ENCODE measurements around the gene C1QL1.

Gene C1QL1

GRCh38 chr17:44970136-44970741 is 2.1 kb upstream of the C1QL1 start:
- DNase-seq (ENCODE audit: low read depth): no peak
- peak overlapping the region; percentile 37 for H3K4me3 ChIP-seq (ENCODE audit: low read depth, low read length)
- no peak for TF ChIP-seq CTCF (IDR thresholded peaks at IDR 0.05; ENCODE audit: low read depth, low read length, missing control alignments)

DNA sequence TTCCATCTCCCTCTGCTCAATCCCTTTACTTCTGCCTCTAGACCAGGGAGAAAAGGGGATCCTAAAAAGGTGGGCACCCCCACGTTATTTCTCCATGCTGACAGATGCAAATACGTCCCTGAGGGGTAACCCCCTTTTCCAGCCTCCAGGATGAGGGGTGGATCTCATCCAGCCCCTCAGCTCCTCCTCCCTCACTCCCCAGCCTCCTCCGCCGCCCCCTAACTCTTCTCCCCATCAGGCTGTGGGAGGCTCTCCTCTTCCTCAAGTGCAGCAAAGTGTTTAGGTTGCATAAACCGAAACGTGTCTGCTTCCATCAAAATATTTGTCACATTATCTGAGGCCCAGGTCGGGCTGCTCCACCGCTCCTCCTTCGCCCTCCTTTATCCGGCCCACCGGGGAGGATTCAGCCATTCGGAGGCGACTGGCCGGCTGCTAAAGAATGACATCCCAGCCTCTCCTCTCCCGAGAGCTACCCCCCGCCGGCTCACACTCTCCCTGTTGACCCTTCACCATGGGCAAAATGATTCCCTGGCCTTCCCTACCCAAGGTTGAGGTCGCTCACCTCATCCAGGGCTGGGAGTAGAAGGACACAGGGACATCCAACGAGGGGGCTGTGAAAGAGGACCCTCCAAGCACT is 1.2 kb upstream of the C1QL1 start:
- no peak for TF ChIP-seq CTCF (IDR thresholded peaks at IDR 0.05; ENCODE audit: low read depth, low read length, missing control alignments)
- no peak overlapping the region for H3K4me3 ChIP-seq (ENCODE audit: low read depth, low read length)
- DNase-seq (ENCODE audit: low read depth): no peak

DNA sequence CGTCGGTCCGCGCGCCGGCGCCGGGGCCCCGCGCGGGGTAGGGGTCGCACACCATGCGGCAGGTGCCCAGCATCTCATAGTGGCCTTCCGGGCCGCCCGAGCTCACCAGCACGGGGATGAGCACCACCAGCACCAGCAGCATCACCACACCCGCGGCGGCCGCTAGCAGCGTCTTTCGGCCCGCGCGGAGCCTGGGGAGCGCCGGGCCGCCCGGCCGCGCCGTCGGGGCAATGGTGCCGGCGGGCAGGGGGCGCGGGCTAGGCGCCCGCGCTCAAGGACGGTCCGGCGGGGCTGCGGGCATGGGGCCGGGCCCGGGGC is 237 bp downstream of the C1QL1 start:
- DNase-seq (ENCODE audit: low read depth): no peak
- no peak for TF ChIP-seq CTCF (IDR thresholded peaks at IDR 0.05; ENCODE audit: low read depth, low read length, missing control alignments)
- no peak overlapping the region for H3K4me3 ChIP-seq (ENCODE audit: low read depth, low read length)

- no peak for TF ChIP-seq CTCF (IDR thresholded peaks at IDR 0.05; ENCODE audit: low read depth, low read length, missing control alignments)
- no peak for DNase-seq (ENCODE audit: low read depth)
- H3K4me3 ChIP-seq (ENCODE audit: low read depth, low read length): no peak overlapping the region
Observed at GRCh38 chr17:44967026-44967906, 837 bp downstream of the C1QL1 start.

DNA sequence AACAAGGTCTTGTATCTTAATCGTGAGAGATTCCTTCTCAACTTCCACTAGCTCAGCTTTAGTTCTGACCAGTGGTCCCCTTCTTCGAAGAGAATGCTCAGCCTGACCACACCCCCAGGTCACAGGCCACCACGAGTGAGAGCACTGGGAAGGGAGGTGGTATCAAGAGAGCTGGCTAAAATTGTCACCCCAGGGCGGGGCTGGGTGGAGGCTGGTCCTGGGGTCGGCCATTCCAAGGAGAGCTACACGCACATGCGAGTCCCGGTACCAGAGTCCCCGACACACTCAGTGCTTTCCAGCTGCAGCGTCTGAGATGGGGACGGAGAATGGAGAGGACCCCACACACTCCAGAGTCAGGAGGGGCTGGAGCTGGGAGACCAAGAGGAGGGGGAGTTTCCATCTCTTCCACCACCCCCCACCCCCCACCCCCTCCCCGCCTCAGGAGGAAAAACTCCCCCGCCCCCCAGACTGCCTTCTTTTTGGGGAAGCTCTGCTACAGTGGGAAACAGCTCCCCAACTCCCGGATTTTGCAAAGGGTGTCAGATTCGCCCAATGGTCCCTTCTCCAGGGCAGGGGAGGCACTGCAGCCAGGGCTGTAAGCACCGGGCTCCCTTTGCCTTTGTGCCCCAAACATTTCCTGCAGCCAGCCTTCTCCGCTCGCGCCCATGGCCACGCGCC is 1.6 kb downstream of the C1QL1 start:
- DNase-seq (ENCODE audit: low read depth): no peak
- H3K4me3 ChIP-seq (ENCODE audit: low read depth, low read length): no peak overlapping the region
- TF ChIP-seq CTCF (IDR thresholded peaks at IDR 0.05; ENCODE audit: low read depth, low read length, missing control alignments): no peak

GRCh38 chr17:44965481-44966234 is 2.4 kb downstream of the C1QL1 start:
- no peak for TF ChIP-seq CTCF (IDR thresholded peaks at IDR 0.05; ENCODE audit: low read depth, low read length, missing control alignments)
- no peak overlapping the region for H3K4me3 ChIP-seq (ENCODE audit: low read depth, low read length)
- no peak for DNase-seq (ENCODE audit: low read depth)

Data from GM12864 (cell line).